CD4-positive, CD25-positive, alpha-beta regulatory T cell (primary cell): ENCODE results near the gene PLGRKT. TPM values are rescaled to one million over a fixed set of nuclear protein-coding genes. Genes with fewer than 3 reads are reported as not detected.
"Not testable (repeated sequence)": the region's sequence is repeated elsewhere in the genome, so short reads cannot be mapped to it uniquely, and the experiment has no call there.

Source experiments
- ATAC-seq, 2 donors: fragments of 150-1000 bp; cut with Tn5 transposase; one replicate each; pipeline ENCODE4 v1.10.0; 2021; ENCODE audit warnings: low read depth in 2 of 2, moderate number of reproducible peaks in 2 of 2, moderate library complexity in 1 of 2
- DNase-seq, 3 donors: peaks; one replicate each; pipeline versions ENCODE4 v3.0.0 to v3.0.0-alpha.2; 2012 to 2022; ENCODE audit warnings: mixed read lengths in 1 of 3
- H3K27ac ChIP-seq: one replicate; pipeline ENCODE4 v1.7.0; 2013; ENCODE audit warnings: mild to moderate bottlenecking, low read length; ENCODE audit not compliant: insufficient read depth, poor library complexity, severe bottlenecking
- H3K27me3 ChIP-seq: one replicate; pipeline ENCODE4 v1.7.0; 2013; ENCODE audit warnings: low read length; ENCODE audit not compliant: control insufficient read depth, insufficient read depth
- H3K36me3 ChIP-seq: one replicate; pipeline ENCODE4 v1.7.0; 2013; ENCODE audit warnings: mild to moderate bottlenecking, low read length, moderate library complexity; ENCODE audit not compliant: control insufficient read depth, insufficient read depth
- H3K4me1 ChIP-seq: 2 replicates; pipeline ENCODE4 v1.7.0; 2013; ENCODE audit warnings: mild to moderate bottlenecking, low read length; ENCODE audit not compliant: insufficient read depth, control insufficient read depth, poor library complexity, severe bottlenecking
- H3K4me3 ChIP-seq: one replicate; pipeline ENCODE4 v1.7.0; 2013; ENCODE audit warnings: low read depth, mild to moderate bottlenecking, low read length, moderate library complexity
- H3K9me3 ChIP-seq, 2 experiments: 1 replicate in 1 of 2; 2 replicates in 1 of 2; pipeline ENCODE4 v1.7.0; 2013; ENCODE audit warnings: low read length in 2 of 2, mild to moderate bottlenecking in 1 of 2, moderate library complexity in 1 of 2; ENCODE audit not compliant: control insufficient read depth in 2 of 2
- H3K27ac Mint-ChIP-seq, 3 donors: one replicate each; pipeline ENCODE4 v1.8.0; 2020 to 2022; ENCODE audit warnings: mild to moderate bottlenecking in 3 of 3, mixed read lengths in 3 of 3, moderate library complexity in 2 of 3
- H3K27me3 Mint-ChIP-seq: one replicate; pipeline ENCODE4 v1.8.0; 2022; ENCODE audit warnings: mild to moderate bottlenecking, mixed read lengths
- H3K36me3 Mint-ChIP-seq: one replicate; pipeline ENCODE4 v1.8.0; 2020; ENCODE audit warnings: mixed read lengths
- H3K4me1 Mint-ChIP-seq, 4 donors: one replicate each; pipeline ENCODE4 v1.8.0; 2020 to 2022; ENCODE audit warnings: mixed read lengths in 4 of 4, mild to moderate bottlenecking in 1 of 4
- H3K4me3 Mint-ChIP-seq, 4 donors: one replicate each; pipeline ENCODE4 v1.8.0; 2020 to 2022; ENCODE audit warnings: mild to moderate bottlenecking in 4 of 4, mixed read lengths in 4 of 4, moderate library complexity in 3 of 4
- H3K9me3 Mint-ChIP-seq, 7 donors: one replicate each; pipeline ENCODE4 v1.8.0; 2020 to 2022; ENCODE audit warnings: mixed read lengths in 7 of 7, mild to moderate bottlenecking in 3 of 7, moderate library complexity in 2 of 7
- polyA plus RNA-seq, 4 donors: library from polyadenylated mRNA; unstranded; fragments of 300-500 nt; fragmentation: Illumina TruSeq; gene quantifications; one replicate each; pipeline ENCODE4 v1.2.3, GENCODE V29; 2021
- total RNA-seq: library from RNA; stranded (reverse); gene quantifications from one replicate; pipeline ENCODE4 v1.2.3, GENCODE V29; 2022

PLGRKT gene
- total and polyA plus RNA-seq, 5 donors from 2014 or later, result 16.4 to 81.8 (median 48.2) TPM

DNA sequence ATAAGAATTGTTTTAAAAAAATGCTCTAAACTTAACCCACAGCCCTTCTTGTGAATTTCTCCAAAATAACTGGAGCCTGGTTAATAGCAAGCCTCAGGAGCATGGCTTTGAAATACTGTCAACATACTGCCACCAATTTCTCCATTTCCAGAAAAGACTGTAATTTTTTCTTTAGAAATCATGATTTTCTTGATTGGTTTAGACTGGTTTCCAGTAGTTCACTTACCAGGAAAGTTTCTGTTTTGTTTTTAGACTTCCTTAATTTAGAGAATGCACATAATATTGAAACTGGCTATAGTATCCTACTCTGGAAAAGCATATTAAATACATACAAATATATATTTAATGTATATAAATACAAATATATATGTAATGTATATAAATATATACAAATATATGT, 8.2 kb upstream of the PLGRKT start:
- DNase-seq, result no peak
- Histone ChIP-seq H3K4me3 (no peak overlapping the region), H3K4me1 (peaks cover 4% of the 10 kb centered on the region), H3K36me3 (no peaks in the 10 kb centered on the region), H3K9me3 (no peaks in the 10 kb centered on the region), H3K27ac (no peak overlapping the region), H3K27me3 (no peaks in the 10 kb centered on the region)
- H3K27ac Mint-ChIP-seq, result no peak overlapping the region
- H3K4me3 Mint-ChIP-seq, result no peak overlapping the region
- peaks cover 7% of the 10 kb centered on the region for H3K27me3 Mint-ChIP-seq
- H3K4me1 Mint-ChIP-seq, result peaks cover under 1 to 15% (median 8%) of the 10 kb centered on the region in 4 donors
- H3K36me3 Mint-ChIP-seq, result no peaks in the 10 kb centered on the region
- no peak for ATAC-seq
- peaks cover 0 to 4% (median 0%) of the 10 kb centered on the region in 7 donors for H3K9me3 Mint-ChIP-seq

DNA sequence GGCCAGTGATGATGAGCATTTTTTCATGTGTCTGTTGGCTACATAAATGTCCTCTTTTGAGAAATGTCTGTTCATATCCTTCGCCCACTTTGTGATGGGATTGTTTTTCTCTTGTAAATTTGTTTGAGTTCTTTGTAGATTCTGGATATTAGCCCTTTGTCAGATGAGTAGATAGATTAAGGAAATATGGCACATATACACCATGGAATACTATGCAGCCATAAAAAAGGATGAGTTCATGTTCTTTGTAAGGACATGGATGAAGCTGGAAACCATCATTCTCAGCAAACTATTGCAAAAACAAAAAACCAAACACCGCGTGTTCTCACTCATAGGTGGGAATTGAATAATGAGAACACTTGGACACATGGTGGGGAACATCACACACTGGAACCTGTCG, 7.4 kb upstream of the PLGRKT start:
- H3K27me3 ChIP-seq, H3K4me1 ChIP-seq, H3K9me3 Mint-ChIP-seq, H3K9me3 ChIP-seq, H3K27ac ChIP-seq, H3K36me3 ChIP-seq, DNase-seq, H3K4me3 Mint-ChIP-seq, H3K36me3 Mint-ChIP-seq, H3K27me3 Mint-ChIP-seq, H3K27ac Mint-ChIP-seq, H3K4me3 ChIP-seq, ATAC-seq: not testable (repeated sequence)
- H3K4me1 Mint-ChIP-seq, result peaks cover 0 to 13% (median 5%) of the 10 kb centered on the region in 4 donors

DNA sequence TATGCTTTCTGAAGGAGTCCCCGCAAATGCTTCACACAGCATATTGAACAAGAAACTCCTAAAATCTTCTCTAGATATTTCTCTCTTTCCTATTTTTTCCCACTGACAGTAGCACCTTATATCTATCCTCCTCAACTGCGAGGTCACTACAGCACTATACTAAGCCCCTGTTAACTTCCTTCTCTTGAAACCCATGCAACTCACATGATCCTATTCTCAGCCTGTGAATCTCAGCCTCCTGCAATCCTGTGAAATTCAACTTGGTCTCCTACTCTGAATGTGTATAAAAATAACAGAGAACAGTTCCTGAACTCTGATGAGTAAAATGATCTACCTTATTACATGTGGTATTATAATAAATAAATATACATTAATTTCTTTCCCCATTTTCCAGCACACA, 6.1 kb upstream of the PLGRKT start:
- no peak overlapping the region for H3K27ac Mint-ChIP-seq
- ATAC-seq (no peak), DNase-seq (no peak)
- H3K27me3 Mint-ChIP-seq, result peaks cover 7% of the 10 kb centered on the region
- no peaks in the 10 kb centered on the region for H3K27me3 ChIP-seq
- H3K9me3 ChIP-seq, result no peaks in the 10 kb centered on the region
- H3K9me3 Mint-ChIP-seq, result peaks cover 0 to 4% (median 0%) of the 10 kb centered on the region in 7 donors
- H3K4me3 ChIP-seq, result no peak overlapping the region
- H3K4me3 Mint-ChIP-seq, result no peak overlapping the region
- peaks cover 2% of the 10 kb centered on the region for H3K4me1 ChIP-seq
- H3K36me3 Mint-ChIP-seq, result no peaks in the 10 kb centered on the region
- H3K4me1 Mint-ChIP-seq, result peaks cover 0 to 14% (median 5%) of the 10 kb centered on the region in 4 donors
- no peak overlapping the region for H3K27ac ChIP-seq
- no peaks in the 10 kb centered on the region for H3K36me3 ChIP-seq

DNA sequence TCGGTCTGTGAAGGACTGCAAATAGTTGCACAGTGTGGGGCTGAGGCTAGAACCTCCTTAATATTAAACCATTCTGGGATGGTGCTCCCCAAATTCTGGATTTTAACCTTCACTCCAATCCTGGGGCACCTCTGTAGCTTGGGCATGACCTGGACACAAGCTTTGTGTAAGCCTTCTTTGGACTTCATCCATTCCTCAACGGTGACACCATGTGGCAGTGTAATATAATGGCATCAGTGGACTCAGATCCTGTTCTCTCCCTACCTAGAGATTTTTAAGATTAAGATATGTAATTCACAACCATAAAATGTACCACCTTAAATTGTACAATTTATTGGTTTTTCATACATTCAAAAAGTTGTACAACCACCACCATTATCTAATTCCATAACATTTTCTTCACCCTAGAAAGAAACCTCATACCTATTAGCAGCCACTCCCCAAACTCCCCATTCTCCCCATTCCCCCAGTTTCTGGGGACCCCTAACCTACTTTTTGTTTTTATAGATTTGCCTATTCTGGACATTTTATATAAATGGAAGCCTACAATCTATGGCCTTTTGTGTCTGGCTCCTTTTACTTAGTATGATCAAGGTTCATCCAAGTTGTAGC, 4.8 kb upstream of the PLGRKT start:
- peaks cover 5 to 27% (median 12%) of the 10 kb centered on the region in 4 donors for H3K4me1 Mint-ChIP-seq

DNA sequence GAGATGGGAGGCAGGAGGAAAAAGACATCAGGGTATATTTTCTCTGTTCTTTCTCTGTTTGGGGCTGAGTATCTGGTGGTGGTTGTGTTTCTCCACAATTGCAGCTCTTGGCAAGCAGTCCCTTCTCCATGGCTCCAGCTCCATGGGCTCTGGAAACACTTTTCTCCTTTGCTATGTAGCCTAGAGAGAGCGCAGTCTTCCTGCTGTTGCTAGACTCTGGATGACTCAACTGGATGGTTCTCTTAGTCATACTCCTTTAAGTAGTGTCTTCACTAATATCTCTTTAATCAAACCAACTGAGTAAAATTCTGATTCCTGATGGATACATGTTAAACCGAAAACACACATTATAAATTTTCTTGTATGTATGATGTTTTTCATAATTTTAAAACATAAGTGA, 3.3 kb upstream of the PLGRKT start:
- Mint-ChIP-seq H3K36me3 (no peaks in the 10 kb centered on the region), H3K9me3 (no peaks in the 10 kb centered on the region), H3K27me3 (peaks cover 7% of the 10 kb centered on the region), H3K4me1 (peaks cover 13 to 41% (median 23%) of the 10 kb centered on the region in 4 donors), H3K27ac (no peak overlapping the region), H3K4me3 (no peak overlapping the region)
- Histone ChIP-seq H3K9me3 (no peaks in the 10 kb centered on the region), H3K4me3 (no peak overlapping the region), H3K4me1 (peaks cover 28% of the 10 kb centered on the region), H3K27ac (no peak overlapping the region), H3K27me3 (no peaks in the 10 kb centered on the region), H3K36me3 (no peaks in the 10 kb centered on the region)
- ATAC-seq (no peak), DNase-seq (no peak)

More for the DNA sequence above, 4.8 kb upstream of the PLGRKT start:
- no peak overlapping the region for H3K4me3 ChIP-seq
- Mint-ChIP-seq H3K27me3 (peaks cover 7% of the 10 kb centered on the region), H3K36me3 (no peaks in the 10 kb centered on the region), H3K9me3 (peaks cover 0 to 4% (median 0%) of the 10 kb centered on the region in 7 donors), H3K27ac (no peak overlapping the region), H3K4me3 (no peak overlapping the region)
- H3K9me3 ChIP-seq, result no peaks in the 10 kb centered on the region
- H3K27me3 ChIP-seq, result no peaks in the 10 kb centered on the region
- DNase-seq, result peak in 1 of 3 donors; percentile 58
- ATAC-seq, result no peak
- no peaks in the 10 kb centered on the region for H3K36me3 ChIP-seq
- peaks cover 14% of the 10 kb centered on the region for H3K4me1 ChIP-seq
- no peak overlapping the region for H3K27ac ChIP-seq

DNA sequence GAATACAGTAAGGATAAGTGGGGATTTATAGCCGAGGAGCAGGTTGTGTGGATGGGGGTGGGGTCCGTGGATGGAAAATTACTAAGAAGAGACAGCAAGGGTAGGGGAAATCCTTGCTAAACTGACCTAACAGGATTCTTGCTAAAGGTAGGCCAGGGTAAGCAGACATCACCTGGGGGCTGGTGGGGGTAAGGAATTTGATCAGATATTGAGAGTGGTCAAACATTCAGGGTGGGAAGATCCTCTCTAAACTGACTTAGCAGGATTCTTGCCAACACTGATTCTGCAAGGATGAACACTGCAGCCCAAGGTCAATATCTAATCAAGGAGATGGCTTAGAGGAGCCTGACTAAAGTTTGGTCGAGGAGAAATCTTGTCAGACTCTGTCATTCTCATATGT, 2.7 kb upstream of the PLGRKT start:
- ATAC-seq (no peak), DNase-seq (no peak)
- peak overlapping the region in 1 of 4 donors; percentile 50 for H3K4me3 Mint-ChIP-seq
- Histone ChIP-seq H3K9me3 (no peaks in the 10 kb centered on the region), H3K27me3 (no peaks in the 10 kb centered on the region), H3K27ac (no peak overlapping the region), H3K36me3 (peaks cover 2% of the 10 kb centered on the region), H3K4me1 (peaks cover 28% of the 10 kb centered on the region), H3K4me3 (no peak overlapping the region)
- peak overlapping the region in 1 of 3 donors; percentile 62 for H3K27ac Mint-ChIP-seq
- H3K27me3 Mint-ChIP-seq, result peaks cover 7% of the 10 kb centered on the region
- peaks cover 6% of the 10 kb centered on the region for H3K36me3 Mint-ChIP-seq
- H3K9me3 Mint-ChIP-seq, result no peaks in the 10 kb centered on the region
- peaks cover 14 to 48% (median 26%) of the 10 kb centered on the region in 4 donors for H3K4me1 Mint-ChIP-seq

DNA sequence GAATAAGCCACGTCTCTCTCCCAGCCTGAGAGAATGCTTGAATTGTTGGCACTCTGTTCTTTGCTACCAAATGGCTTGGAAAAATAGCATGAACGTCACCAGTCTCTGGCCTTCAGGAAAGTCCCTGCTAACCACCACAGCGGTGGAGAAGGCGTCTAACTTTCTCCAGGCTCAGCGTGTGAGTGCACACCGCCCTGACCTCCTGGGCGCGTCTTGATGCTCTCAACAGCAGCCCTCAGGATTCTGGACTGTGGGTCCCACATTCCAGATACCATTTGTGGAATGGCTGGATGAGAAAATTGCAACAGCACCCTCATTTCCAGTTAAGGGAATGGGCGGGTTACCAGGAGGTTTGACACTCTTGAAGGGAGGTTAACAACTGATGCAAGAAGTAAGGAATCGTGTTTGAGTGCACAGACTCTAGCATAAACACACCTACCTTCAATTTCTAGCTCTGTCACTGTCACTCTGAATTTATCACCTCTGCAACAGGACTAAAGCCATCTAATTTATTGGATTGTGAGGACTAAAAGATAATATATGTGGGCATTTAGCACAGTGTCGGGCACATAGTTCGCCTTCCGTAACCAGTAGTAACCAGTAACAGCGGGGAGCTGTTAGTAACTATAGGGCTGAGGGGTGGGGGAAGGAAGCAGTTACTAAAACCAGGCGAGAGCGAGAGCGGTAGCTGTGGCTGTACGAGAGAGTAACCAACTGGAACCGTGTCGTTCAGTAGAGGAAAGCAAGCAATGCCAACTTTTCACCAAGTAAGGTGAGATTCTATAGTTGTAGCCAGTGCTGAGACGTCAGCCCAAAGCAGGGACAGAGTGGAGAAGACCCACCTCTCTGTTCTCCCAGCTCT, 807 bp upstream of the PLGRKT start:
- peak in 1 of 3 donors; percentile 46 for DNase-seq
- peaks cover 0 to 1% (median 0%) of the 10 kb centered on the region in 7 donors for H3K9me3 Mint-ChIP-seq
- H3K27ac ChIP-seq, result peak overlapping the region; percentile 95
- peaks cover 18 to 48% (median 28%) of the 10 kb centered on the region in 4 donors for H3K4me1 Mint-ChIP-seq
- no peak for ATAC-seq
- peaks cover 28% of the 10 kb centered on the region for H3K4me1 ChIP-seq
- H3K4me3 ChIP-seq, result peak overlapping the region; percentile 85
- peak overlapping the region; percentile 96 to 99 (median 98) for H3K27ac Mint-ChIP-seq
- peaks cover 6% of the 10 kb centered on the region for H3K36me3 ChIP-seq
- no peaks in the 10 kb centered on the region for H3K27me3 ChIP-seq
- H3K27me3 Mint-ChIP-seq, result peaks cover 7% of the 10 kb centered on the region
- H3K9me3 ChIP-seq, result no peaks in the 10 kb centered on the region
- H3K36me3 Mint-ChIP-seq, result peaks cover 10% of the 10 kb centered on the region
- H3K4me3 Mint-ChIP-seq, result peak overlapping the region; percentile 82 to 99 (median 96)
